H1 (cell line): ENCODE data around the gene TRIM46. TPM values are rescaled to one million over a fixed set of nuclear protein-coding genes. Genes with fewer than 3 reads are reported as not detected.
A peak's percentile ranks its signal among the peaks of the same experiment; 100 is the strongest.

Experiments used
- SIN3A ChIP-seq, 2 experiments: IDR thresholded peaks in 1 of 2; conservative IDR thresholded peaks in 1 of 2; 2 replicates each; pipeline ENCODE4 v1.6.1; 2011 to 2012; ENCODE audit warnings: low read length in 2 of 2, improper control_type of control experiment in 1 of 2, low read depth in 1 of 2, mild to moderate bottlenecking in 1 of 2
- polyA plus RNA-seq, 7 experiments: library from polyadenylated mRNA; depleted of rRNA in 3 of 7; stranded (reverse) in 5 of 7; unstranded in 2 of 7; fragments of >200 nt in 5 of 7; fragments of 200-250 nt in 2 of 7; gene quantifications; 1 replicate in 5 of 7; 2 replicates in 1 of 7; 4 replicates in 1 of 7; pipeline versions ENCODE4 v1.2.1 to v1.2.3, GENCODE V29; 2011 to 2013; ENCODE audit warnings: missing spikeins in 2 of 7, mixed read lengths in 2 of 7
- total RNA-seq: library from RNA; stranded (reverse); fragmentation: NEBNext Ultra II Directional; extraction: Animal tissue kit (Norgen Biotek cat#: 25700); gene quantifications from 2 replicates; pipeline ENCODE4 v1.2.1, GENCODE V29; 2021
- TF ChIP-seq, protein P1 (sequence below): IDR thresholded peaks from 2 replicates; pipeline ENCODE4 v1.6.1; 2012; ENCODE audit warnings: inconsistent platforms

The TRIM46 gene
- total and polyA plus RNA-seq, 2 of the 8 experiments (the other 6 are each of a cell fraction or from before 2014, with no cell fraction given): 15.5 to 21.6 TPM

DNA sequence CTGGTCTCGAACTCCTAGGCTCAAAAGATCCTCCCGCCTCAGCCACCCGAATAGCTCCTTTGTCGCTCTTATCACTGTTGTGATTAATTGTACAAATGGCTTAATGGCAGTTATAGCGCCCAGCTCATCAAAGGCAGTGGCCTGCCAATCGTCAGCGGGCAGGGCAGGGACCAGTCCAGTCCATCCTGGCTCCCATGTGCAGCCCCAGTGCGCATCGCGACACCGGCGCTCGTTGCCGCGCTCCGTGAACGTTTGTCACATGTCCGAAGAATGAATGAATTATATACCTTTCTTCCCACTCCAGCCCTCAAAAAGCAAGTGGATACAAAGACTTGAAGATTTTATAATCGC is 53.2 kb downstream of the TRIM46 start (continued):
- TF ChIP-seq SIN3A (conservative IDR thresholded peaks at IDR 0.05 in 1 of 2, IDR thresholded peaks at IDR 0.05 in 1 of 2; ENCODE audit: low read depth in 1 of 2, low read length in 2 of 2): peak in 1 of 2 experiments; percentile 73; a peak in 1 of 4 replicates
- TF ChIP-seq, protein P1, sequence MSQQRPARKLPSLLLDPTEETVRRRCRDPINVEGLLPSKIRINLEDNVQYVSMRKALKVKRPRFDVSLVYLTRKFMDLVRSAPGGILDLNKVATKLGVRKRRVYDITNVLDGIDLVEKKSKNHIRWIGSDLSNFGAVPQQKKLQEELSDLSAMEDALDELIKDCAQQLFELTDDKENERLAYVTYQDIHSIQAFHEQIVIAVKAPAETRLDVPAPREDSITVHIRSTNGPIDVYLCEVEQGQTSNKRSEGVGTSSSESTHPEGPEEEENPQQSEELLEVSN: peak; percentile 92
